GM19238 (cell line): ENCODE data around the gene RNLS.

Source experiments
- DNase-seq: peaks from one replicate; pipeline ENCODE4 v3.0.0; 2011; ENCODE audit warnings: low spot score; ENCODE audit not compliant: insufficient read length

The RNLS gene

GRCh38 chr10:88237896-88238614 is 345.1 kb downstream of the RNLS start:
- DNase-seq: no peak

- no peak for DNase-seq
Measured at GRCh38 chr10:88236121-88236743, 346.9 kb downstream of the RNLS start.

- DNase-seq: no peak
Measured at GRCh38 chr10:88234297-88234696, 348.8 kb downstream of the RNLS start.

GRCh38 chr10:88233870-88234269 is 349.2 kb downstream of the RNLS start:
- no peak for DNase-seq

GRCh38 chr10:88232983-88233543 is 350.1 kb downstream of the RNLS start:
- no peak for DNase-seq

GRCh38 chr10:88232029-88232895 is 350.9 kb downstream of the RNLS start:
- no peak for DNase-seq

- no peak for DNase-seq
Measured at GRCh38 chr10:88230251-88230650, 352.9 kb downstream of the RNLS start.

- no peak for DNase-seq
Measured at GRCh38 chr10:88228130-88228529, 355.0 kb downstream of the RNLS start.

- no peak for DNase-seq
Measured at GRCh38 chr10:88227342-88228018, 355.6 kb downstream of the RNLS start.

- DNase-seq: no peak
Measured at GRCh38 chr10:88226891-88227290, 356.2 kb downstream of the RNLS start.

- no peak for DNase-seq
Measured at GRCh38 chr10:88226071-88226659, 357.0 kb downstream of the RNLS start.
